HepG2 (cell line): ENCODE data around the gene PHLPP2. TPM values are rescaled to one million over a fixed set of nuclear protein-coding genes. Genes with fewer than 3 reads are reported as not detected.

ENCODE experiments used
- CCAR2 ChIP-seq: fragments of 200-400 bp; formaldehyde crosslinking; optimal IDR thresholded peaks from 2 replicates; pipeline ENCODE3; 2018; ENCODE audit warnings: low read depth, mild to moderate bottlenecking, low read length, moderate library complexity
- DMAP1 ChIP-seq: IDR thresholded peaks from 2 replicates; pipeline ENCODE4 v1.6.1; 2016
- IKZF1 ChIP-seq: fragments of 450-650 bp; IDR thresholded peaks from 2 replicates; pipeline ENCODE4 v1.7.1; 2016
- JDP2 ChIP-seq: sonication (generic); formaldehyde crosslinking; IDR thresholded peaks from 2 replicates; pipeline ENCODE4 v1.8.1; 2022; ENCODE audit warnings: missing genetic modification reagents, borderline replicate concordance
- LBX2 ChIP-seq: sonication (generic); formaldehyde crosslinking; IDR thresholded peaks from 2 replicates; pipeline ENCODE4 v1.5.0; 2020; ENCODE audit warnings: missing genetic modification reagents, mild to moderate bottlenecking, borderline replicate concordance
- ZNF251 ChIP-seq: sonication (generic); formaldehyde crosslinking; IDR thresholded peaks from 2 replicates; pipeline ENCODE4 v1.9.0; 2021; ENCODE audit warnings: mild to moderate bottlenecking, missing genetic modification reagents
- ZNF30 ChIP-seq: sonication (generic); formaldehyde crosslinking; IDR thresholded peaks from 2 replicates; pipeline ENCODE4 v1.5.0; 2020; ENCODE audit warnings: mild to moderate bottlenecking, missing genetic modification reagents
- ZNF616 ChIP-seq: sonication (generic); formaldehyde crosslinking; IDR thresholded peaks from 2 replicates; pipeline ENCODE4 v1.5.0; 2020; ENCODE audit warnings: low read depth, mild to moderate bottlenecking, missing genetic modification reagents
- polyA plus RNA-seq, 8 experiments: library from polyadenylated mRNA; depleted of rRNA in 3 of 8; stranded (reverse) in 7 of 8; unstranded in 1 of 8; fragments of >200 nt; fragmentation: Illumina TruSeq in 4 of 8; extraction: Trizol in 4 of 8; gene quantifications; 2 replicates each; pipeline versions ENCODE4 v1.2.1 to v1.2.3, GENCODE V29; 2011 to 2016; ENCODE audit warnings: low read depth in 4 of 8, missing spikeins in 1 of 8, mixed read lengths in 1 of 8; ENCODE audit not compliant: insufficient read depth in 1 of 8
- total RNA-seq, 5 experiments: library from RNA; depleted of rRNA; stranded (reverse); fragments of >200 nt; fragmentation: Illumina TruSeq; extraction: Trizol; gene quantifications; 2 replicates each; pipeline ENCODE4 v1.2.3, GENCODE V29; 2016; ENCODE audit warnings: low read depth in 1 of 5
- TF ChIP-seq, protein P1 (sequence below): sonication (generic); formaldehyde crosslinking; IDR thresholded peaks from 2 replicates; pipeline ENCODE4 v1.4.0; 2020; ENCODE audit warnings: missing genetic modification reagents
- TF ChIP-seq, protein P2 (sequence below): sonication (generic); formaldehyde crosslinking; IDR thresholded peaks from 2 replicates; pipeline ENCODE4 v1.4.0; 2020; ENCODE audit warnings: mild to moderate bottlenecking, missing genetic modification reagents
- TF ChIP-seq, protein P3 (sequence below): IDR thresholded peaks from 2 replicates; pipeline ENCODE4 v1.6.1; 2016; ENCODE audit warnings: low read depth, control low read depth
- TF ChIP-seq, protein P4 (sequence below): sonication (generic); formaldehyde crosslinking; IDR thresholded peaks from 2 replicates; pipeline ENCODE4 v1.4.0; 2020; ENCODE audit warnings: mild to moderate bottlenecking, low read depth, missing genetic modification reagents
- TF ChIP-seq, protein P5 (sequence below), 2 experiments: sonication (generic) in 1 of 2; formaldehyde crosslinking in 1 of 2; IDR thresholded peaks; 2 replicates each; pipeline versions ENCODE4 v1.6.1 to v1.9.0; 2014 to 2022; ENCODE audit warnings: antibody characterized with exemption in 1 of 2, borderline replicate concordance in 1 of 2, inconsistent platforms in 1 of 2, low read depth in 1 of 2, missing genetic modification reagents in 1 of 2

Gene PHLPP2
- total and polyA plus RNA-seq, 2 of the 13 experiments (the other 11 are each of a cell fraction or from before 2014, with no cell fraction given) = 8.9 TPM

GRCh38 chr16:71670537-71670936, 54.0 kb downstream of the PHLPP2 start (continued):
- TF ChIP-seq ZNF30 (CRISPR knock-in tag) (no peak), LBX2 (CRISPR knock-in tag) (no peak), JDP2 (no peak), DMAP1 (CRISPR knock-in tag) (0 out of 2 replicates have a peak, but pooled peaks have one; percentile 17), ZNF616 (CRISPR knock-in tag) (no peak), IKZF1 (no peak), ZNF251 (CRISPR knock-in tag) (no peak), CCAR2 (no peak)
- TF ChIP-seq, protein P1, sequence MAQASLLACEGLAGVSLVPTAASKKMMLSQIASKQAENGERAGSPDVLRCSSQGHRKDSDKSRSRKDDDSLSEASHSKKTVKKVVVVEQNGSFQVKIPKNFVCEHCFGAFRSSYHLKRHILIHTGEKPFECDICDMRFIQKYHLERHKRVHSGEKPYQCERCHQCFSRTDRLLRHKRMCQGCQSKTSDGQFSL (CRISPR knock-in tag) = no peak
- TF ChIP-seq, protein P2, sequence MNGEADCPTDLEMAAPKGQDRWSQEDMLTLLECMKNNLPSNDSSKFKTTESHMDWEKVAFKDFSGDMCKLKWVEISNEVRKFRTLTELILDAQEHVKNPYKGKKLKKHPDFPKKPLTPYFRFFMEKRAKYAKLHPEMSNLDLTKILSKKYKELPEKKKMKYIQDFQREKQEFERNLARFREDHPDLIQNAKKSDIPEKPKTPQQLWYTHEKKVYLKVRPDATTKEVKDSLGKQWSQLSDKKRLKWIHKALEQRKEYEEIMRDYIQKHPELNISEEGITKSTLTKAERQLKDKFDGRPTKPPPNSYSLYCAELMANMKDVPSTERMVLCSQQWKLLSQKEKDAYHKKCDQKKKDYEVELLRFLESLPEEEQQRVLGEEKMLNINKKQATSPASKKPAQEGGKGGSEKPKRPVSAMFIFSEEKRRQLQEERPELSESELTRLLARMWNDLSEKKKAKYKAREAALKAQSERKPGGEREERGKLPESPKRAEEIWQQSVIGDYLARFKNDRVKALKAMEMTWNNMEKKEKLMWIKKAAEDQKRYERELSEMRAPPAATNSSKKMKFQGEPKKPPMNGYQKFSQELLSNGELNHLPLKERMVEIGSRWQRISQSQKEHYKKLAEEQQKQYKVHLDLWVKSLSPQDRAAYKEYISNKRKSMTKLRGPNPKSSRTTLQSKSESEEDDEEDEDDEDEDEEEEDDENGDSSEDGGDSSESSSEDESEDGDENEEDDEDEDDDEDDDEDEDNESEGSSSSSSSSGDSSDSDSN (CRISPR knock-in tag) = 0 out of 2 replicates have a peak, but pooled peaks have one; percentile 14
- TF ChIP-seq, protein P3, sequence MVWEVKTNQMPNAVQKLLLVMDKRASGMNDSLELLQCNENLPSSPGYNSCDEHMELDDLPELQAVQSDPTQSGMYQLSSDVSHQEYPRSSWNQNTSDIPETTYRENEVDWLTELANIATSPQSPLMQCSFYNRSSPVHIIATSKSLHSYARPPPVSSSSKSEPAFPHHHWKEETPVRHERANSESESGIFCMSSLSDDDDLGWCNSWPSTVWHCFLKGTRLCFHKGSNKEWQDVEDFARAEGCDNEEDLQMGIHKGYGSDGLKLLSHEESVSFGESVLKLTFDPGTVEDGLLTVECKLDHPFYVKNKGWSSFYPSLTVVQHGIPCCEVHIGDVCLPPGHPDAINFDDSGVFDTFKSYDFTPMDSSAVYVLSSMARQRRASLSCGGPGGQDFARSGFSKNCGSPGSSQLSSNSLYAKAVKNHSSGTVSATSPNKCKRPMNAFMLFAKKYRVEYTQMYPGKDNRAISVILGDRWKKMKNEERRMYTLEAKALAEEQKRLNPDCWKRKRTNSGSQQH (CRISPR knock-in tag) = no peak
- TF ChIP-seq, protein P4, sequence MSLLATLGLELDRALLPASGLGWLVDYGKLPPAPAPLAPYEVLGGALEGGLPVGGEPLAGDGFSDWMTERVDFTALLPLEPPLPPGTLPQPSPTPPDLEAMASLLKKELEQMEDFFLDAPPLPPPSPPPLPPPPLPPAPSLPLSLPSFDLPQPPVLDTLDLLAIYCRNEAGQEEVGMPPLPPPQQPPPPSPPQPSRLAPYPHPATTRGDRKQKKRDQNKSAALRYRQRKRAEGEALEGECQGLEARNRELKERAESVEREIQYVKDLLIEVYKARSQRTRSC (CRISPR knock-in tag) = no peak
- TF ChIP-seq, protein P5, sequence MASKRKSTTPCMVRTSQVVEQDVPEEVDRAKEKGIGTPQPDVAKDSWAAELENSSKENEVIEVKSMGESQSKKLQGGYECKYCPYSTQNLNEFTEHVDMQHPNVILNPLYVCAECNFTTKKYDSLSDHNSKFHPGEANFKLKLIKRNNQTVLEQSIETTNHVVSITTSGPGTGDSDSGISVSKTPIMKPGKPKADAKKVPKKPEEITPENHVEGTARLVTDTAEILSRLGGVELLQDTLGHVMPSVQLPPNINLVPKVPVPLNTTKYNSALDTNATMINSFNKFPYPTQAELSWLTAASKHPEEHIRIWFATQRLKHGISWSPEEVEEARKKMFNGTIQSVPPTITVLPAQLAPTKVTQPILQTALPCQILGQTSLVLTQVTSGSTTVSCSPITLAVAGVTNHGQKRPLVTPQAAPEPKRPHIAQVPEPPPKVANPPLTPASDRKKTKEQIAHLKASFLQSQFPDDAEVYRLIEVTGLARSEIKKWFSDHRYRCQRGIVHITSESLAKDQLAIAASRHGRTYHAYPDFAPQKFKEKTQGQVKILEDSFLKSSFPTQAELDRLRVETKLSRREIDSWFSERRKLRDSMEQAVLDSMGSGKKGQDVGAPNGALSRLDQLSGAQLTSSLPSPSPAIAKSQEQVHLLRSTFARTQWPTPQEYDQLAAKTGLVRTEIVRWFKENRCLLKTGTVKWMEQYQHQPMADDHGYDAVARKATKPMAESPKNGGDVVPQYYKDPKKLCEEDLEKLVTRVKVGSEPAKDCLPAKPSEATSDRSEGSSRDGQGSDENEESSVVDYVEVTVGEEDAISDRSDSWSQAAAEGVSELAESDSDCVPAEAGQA (IDR thresholded peaks at IDR 0.05; ENCODE audit: low read depth) = no peak
- TF ChIP-seq, protein P5 (CRISPR knock-in tag; IDR thresholded peaks at IDR 0.05; ENCODE audit: borderline replicate concordance) = no peak
